NCI-H1436 treated with DMSO at 0.1 percent for 48 hours (cell line): ENCODE measurements around the gene WSCD2.

Experiments
- DNase-seq: peaks from one replicate; lab custom pipeline; 2025; lab: John Stamatoyannopoulos, UW

WSCD2 gene

GRCh38 chr12:108107293-108107692, 21.8 kb upstream of the WSCD2 start:
- DNase-seq = no peak

GRCh38 chr12:108109504-108109903, 19.6 kb upstream of the WSCD2 start:
- no peak for DNase-seq

GRCh38 chr12:108109954-108110353, 19.1 kb upstream of the WSCD2 start:
- no peak for DNase-seq

GRCh38 chr12:108110844-108111243, 18.2 kb upstream of the WSCD2 start:
- no peak for DNase-seq

GRCh38 chr12:108112832-108113556, 16.1 kb upstream of the WSCD2 start:
- no peak for DNase-seq

- no peak for DNase-seq
Observed at GRCh38 chr12:108115123-108116121, 13.7 kb upstream of the WSCD2 start.

- DNase-seq = no peak
Observed at GRCh38 chr12:108116254-108116653, 12.8 kb upstream of the WSCD2 start.

GRCh38 chr12:108116699-108117098, 12.4 kb upstream of the WSCD2 start:
- DNase-seq = no peak

GRCh38 chr12:108117163-108117849, 11.8 kb upstream of the WSCD2 start:
- DNase-seq = no peak

- no peak for DNase-seq
Observed at GRCh38 chr12:108117902-108118301, 11.2 kb upstream of the WSCD2 start.

GRCh38 chr12:108119126-108119973, 9.7 kb upstream of the WSCD2 start:
- DNase-seq = no peak

- no peak for DNase-seq
Observed at GRCh38 chr12:108119974-108120862, 8.9 kb upstream of the WSCD2 start.

GRCh38 chr12:108120863-108121165, 8.3 kb upstream of the WSCD2 start:
- DNase-seq = no peak

- no peak for DNase-seq
Observed at GRCh38 chr12:108121320-108121719, 7.8 kb upstream of the WSCD2 start.

GRCh38 chr12:108121728-108122471, 7.2 kb upstream of the WSCD2 start:
- no peak for DNase-seq

GRCh38 chr12:108122644-108123043, 6.4 kb upstream of the WSCD2 start:
- no peak for DNase-seq

GRCh38 chr12:108123402-108123801, 5.7 kb upstream of the WSCD2 start:
- DNase-seq = no peak

GRCh38 chr12:108125073-108125472, 4.0 kb upstream of the WSCD2 start:
- no peak for DNase-seq

GRCh38 chr12:108126212-108126611, 2.9 kb upstream of the WSCD2 start:
- no peak for DNase-seq

- DNase-seq = no peak
Observed at GRCh38 chr12:108126990-108127501, 2.0 kb upstream of the WSCD2 start.
